ENCODE data around the gene CARS1.
"Not testable (repeated sequence)": the region's sequence is repeated elsewhere in the genome, so short reads cannot be mapped to it uniquely, and the experiment has no call there.

CARS1 gene

GRCh38 chr11:3090096-3090901 lies 33.1 kb upstream of the CARS1 start:
- no peak for DNase-seq (ENCODE audit: low read depth in 2 of 2)

- no peak for DNase-seq (ENCODE audit: low read depth in 2 of 2)
Observed at GRCh38 chr11:3089236-3090061, 32.2 kb upstream of the CARS1 start.

- no peak for DNase-seq (ENCODE audit: low read depth in 2 of 2)
Observed at GRCh38 chr11:3088806-3089205, 31.6 kb upstream of the CARS1 start.

DNA sequence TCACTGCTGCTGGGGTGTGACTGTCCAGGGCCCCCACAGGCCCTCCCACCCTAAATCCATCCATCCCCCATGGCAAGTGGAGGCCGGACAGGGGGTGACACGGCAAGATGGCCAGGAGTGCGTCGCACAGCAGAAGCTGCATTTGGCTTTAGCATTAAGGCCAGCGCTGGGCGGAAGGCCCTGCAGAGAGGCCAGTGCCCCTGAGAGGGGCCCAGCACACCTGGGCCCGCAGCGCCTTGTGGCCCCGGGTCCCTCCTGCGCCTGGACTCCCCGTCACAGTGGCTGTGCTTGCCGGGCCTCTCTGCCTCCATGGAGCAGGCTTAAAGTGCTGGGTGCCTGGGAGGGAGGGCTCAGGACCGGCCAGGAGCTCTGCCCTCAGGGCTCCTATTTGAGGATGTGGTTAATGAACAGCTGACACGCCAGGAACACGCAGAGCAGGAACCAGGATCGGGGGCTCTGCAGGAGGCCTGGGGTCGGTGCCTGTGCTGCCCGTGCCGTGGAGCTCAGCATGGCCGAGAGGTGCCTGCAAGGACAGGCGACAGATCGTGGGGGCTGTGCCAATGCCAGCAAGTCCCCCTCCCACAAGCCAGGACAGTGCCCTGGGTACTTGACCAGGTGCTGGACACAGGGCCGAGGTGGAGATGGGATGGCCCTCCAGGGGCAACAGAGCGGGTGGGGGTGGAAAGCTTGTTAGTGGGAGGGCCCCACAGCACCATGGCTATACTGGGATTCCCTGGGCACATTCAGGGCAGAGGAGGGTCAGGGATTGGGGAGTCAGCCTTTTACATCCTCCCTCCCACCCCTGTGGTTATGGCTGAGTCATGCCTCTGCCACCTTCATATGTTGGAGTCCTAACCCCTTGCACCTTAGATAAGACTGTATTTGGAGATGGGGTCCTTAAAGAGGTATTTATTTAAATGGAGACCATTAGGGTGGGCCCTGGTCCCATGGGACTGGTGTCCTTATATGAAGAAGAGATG lies 30.9 kb upstream of the CARS1 start:
- no peak for DNase-seq (ENCODE audit: low read depth in 2 of 2)

DNA sequence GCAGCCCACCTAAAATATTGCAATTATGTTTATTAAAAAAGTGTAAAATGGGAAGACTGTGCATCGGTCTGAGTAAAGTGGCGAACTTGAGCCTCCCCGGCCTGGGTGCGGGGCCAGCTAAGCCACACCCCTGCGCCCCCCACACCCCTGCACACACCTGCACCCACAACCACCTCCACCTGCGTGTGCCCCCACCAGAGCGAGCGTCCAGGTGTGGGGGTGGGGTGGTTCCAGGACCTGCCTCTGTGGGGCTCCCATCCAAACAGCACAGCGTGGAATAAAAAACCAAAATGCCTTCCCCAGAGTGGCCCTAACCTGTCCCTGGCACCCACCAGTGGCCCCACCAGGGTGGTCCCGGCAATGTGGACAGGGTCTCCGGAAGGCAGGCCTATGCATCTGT lies 30.1 kb upstream of the CARS1 start:
- DNase-seq (ENCODE audit: low read depth in 2 of 2), result no peak

DNA sequence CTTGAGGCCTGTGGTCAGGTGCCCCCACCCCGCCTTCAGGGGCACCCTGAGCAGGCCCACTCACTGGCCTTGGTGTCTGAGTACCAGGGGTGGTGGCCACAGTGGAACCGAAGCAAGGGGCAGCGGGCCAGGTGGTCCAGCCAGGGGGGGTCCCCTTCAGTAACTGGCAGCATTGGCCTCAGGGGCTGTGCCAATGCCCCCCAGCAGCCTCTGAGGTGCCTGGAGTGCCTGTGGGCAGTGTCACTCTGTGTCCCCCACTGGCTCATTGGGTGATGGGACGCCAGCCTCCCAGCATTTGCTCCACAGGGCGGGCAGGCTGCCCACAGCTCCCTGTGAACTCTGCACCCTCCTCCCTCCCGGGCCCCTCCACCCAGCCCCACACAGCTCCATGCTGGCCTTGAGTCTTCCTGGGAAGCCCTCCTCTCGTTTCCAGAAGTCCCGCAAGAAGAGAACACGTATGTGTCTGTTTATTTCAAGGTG lies 29.5 kb upstream of the CARS1 start:
- DNase-seq (ENCODE audit: low read depth in 2 of 2), result no peak

DNA sequence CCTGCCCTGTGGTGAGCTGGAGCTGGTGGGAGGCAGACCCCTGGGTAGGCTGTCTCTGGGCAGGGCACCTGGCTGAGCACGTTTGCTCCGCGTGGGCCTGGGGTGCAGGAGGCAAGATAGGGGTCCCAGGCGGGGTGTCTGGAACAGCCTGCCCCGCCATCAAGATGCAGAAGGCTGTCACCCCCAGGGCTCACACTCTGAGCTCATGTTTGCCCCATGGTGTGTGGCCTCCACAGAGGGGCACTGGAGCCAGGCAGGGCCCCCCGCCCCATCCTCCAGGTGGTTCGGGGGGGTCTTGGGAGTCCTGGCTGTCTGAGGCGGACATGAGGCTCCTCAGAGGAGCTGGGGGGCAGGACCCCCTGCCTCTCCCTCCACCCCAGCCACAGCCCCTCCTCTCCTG lies 28.9 kb upstream of the CARS1 start:
- no peak for DNase-seq (ENCODE audit: low read depth in 2 of 2)

- no peak for DNase-seq (ENCODE audit: low read depth in 2 of 2)
Observed at GRCh38 chr11:3085052-3085451, 27.8 kb upstream of the CARS1 start.

DNA sequence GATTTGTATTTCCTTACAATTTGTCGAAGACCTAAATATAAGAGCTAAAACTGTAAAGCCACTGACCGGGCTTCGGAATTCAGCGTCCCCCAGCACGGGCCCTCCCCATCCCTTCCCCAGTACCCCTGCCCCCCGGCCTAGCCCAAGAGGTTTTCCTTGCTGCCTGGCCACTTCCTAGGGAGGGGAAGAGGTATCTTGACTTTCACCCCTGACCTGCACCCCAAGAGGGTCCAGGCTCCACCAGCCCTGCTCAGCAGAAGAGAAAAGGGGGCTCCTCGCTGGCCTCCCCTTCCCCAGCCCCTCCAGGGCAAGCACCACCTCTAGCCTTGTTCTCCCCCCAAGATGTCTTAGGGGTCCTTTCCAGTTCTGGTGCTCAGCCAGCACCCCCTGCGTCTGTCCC lies 26.1 kb upstream of the CARS1 start:
- no peak for DNase-seq (ENCODE audit: low read depth in 2 of 2)

- DNase-seq (ENCODE audit: low read depth in 2 of 2), result no peak
Observed at GRCh38 chr11:3081386-3081751, 24.1 kb upstream of the CARS1 start.

DNA sequence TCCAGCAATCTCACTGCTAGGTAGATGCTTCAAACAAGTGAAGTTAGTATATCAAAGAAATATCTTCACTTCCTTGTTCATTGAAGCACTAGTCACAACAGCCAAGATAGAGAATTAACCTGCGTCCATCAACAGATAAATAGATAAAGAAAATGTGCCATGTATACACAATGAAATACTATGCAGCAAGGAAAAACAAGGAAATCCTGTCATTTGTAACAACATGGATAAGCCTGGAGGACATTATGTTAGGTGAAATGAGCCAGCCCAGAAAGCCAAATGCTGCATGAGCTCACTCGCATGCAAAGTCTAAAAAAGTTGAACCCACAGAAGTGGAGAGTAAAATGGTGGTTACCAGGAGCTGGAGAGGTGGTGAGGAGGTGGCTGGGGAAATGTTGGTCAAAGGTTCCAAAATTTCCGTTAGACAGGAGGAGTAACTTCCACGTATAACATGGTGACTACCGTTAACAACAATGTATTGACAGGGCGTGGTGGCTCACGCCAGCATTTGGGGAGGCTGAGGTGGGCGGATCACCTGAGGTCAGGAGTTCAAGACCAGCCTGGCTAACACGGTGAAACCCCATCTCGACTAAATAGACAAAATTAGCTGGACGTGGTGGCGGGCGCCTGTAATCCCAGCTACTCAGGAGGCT lies 23.6 kb upstream of the CARS1 start:
- no peak for DNase-seq (ENCODE audit: low read depth in 2 of 2)

- DNase-seq (ENCODE audit: low read depth in 2 of 2), result no peak
Observed at GRCh38 chr11:3080104-3080503, 22.9 kb upstream of the CARS1 start.

GRCh38 chr11:3077846-3078440 lies 20.7 kb upstream of the CARS1 start:
- no peak for DNase-seq (ENCODE audit: low read depth in 2 of 2)

GRCh38 chr11:3077189-3077836 lies 20.1 kb upstream of the CARS1 start:
- no peak for DNase-seq (ENCODE audit: low read depth in 2 of 2)

GRCh38 chr11:3074912-3075589 lies 17.8 kb upstream of the CARS1 start:
- no peak for DNase-seq (ENCODE audit: low read depth in 2 of 2)

GRCh38 chr11:3073029-3073435 lies 15.8 kb upstream of the CARS1 start:
- DNase-seq (ENCODE audit: low read depth in 2 of 2), result no peak

GRCh38 chr11:3069425-3069824 lies 12.2 kb upstream of the CARS1 start:
- no peak for DNase-seq (ENCODE audit: low read depth in 2 of 2)

DNA sequence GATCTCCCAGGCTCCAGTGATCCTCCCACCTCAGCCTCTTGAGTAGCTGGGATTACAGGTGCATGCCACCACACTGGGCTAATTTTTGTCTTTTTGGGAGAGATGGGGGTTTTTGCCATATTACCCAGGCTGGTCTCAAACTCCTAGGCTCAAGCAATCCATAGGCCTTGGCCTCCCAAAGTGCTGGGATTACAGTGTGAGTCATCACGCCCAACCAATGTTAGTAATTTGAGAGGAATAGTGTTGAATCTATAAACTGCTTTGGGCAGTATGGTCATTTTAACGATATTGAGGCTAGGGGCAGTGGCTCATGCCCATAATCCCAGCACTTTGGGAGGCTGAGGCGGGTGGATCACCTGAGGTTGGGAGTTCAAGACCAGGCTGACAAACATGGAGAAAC lies 9.1 kb upstream of the CARS1 start:
- DNase-seq (ENCODE audit: low read depth in 2 of 2), result not testable (repeated sequence)

GRCh38 chr11:3064709-3065108 lies 7.5 kb upstream of the CARS1 start:
- DNase-seq (ENCODE audit: low read depth in 2 of 2), result not testable (repeated sequence)

DNA sequence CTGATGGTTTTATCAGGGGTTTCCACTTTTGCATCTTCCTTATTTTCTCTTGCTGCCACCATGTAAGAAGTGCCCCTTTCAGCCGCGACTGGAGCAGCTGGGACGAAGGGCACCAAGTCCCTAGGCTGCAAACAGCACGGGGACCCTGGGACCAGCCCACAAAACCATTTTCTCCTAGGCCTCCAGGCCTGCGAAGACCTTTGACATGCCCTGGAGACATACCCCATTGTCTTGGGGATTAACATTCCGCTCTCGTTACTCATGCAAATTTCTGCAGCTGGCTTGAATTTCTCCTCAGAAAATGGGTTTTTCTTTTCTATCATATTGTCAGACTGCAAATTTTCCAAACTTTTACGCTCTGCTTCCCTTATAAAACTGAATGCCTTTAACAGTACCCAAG lies 6.7 kb upstream of the CARS1 start:
- not testable (repeated sequence) for DNase-seq (ENCODE audit: low read depth in 2 of 2)
